GM21723 (cell line): Measurements from ENCODE around the gene KANSL1.
"Not testable (repeated sequence)": the region's sequence is repeated elsewhere in the genome, so short reads cannot be mapped to it uniquely, and the experiment has no call there.

Source experiments
- ATAC-seq: cut with Tn5 transposase; IDR thresholded peaks from one replicate; pipeline ENCODE4 v1.9.1; 2021; ENCODE audit warnings: mild to moderate bottlenecking, moderate library complexity; ENCODE audit not compliant: unreplicated experiment

The KANSL1 gene

DNA sequence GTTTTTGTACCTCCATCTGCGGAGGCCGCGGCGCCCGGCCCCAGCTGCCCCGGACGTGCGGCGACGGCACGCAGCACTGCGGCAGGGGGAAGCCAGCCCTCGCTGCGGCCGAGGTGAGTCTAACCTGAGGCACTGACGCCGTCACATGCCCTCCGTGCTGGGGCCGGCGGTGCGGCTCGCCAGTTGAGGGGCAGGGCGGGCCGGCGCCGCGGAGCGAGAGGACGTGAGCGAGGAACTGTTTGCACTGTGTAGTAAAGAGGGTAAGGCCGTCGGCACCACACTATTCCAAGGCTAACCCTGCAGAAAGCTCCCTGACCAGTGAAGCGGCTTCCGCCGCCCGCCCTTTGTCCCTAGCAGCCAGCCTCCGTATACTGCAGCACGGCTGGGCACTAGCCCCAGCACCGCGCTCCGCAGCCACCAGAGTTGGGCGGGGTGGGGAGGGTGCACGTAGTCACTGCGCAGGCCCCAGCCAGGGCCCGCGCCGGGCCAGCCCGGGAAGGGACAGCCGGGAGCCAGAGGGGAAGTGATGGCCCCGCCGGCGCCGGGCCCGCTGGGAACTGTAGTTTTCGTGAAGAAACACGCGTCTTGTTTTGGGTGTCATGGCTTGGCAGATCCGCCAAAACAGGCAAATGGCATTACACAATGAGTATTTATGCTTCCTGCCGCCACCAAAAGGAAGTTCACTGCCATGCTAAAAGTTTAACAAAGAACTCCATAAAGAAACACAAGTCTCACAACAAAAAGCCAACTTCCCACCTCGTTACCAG is 580 bp upstream of the KANSL1 start:
- ATAC-seq = peak; percentile 61

DNA sequence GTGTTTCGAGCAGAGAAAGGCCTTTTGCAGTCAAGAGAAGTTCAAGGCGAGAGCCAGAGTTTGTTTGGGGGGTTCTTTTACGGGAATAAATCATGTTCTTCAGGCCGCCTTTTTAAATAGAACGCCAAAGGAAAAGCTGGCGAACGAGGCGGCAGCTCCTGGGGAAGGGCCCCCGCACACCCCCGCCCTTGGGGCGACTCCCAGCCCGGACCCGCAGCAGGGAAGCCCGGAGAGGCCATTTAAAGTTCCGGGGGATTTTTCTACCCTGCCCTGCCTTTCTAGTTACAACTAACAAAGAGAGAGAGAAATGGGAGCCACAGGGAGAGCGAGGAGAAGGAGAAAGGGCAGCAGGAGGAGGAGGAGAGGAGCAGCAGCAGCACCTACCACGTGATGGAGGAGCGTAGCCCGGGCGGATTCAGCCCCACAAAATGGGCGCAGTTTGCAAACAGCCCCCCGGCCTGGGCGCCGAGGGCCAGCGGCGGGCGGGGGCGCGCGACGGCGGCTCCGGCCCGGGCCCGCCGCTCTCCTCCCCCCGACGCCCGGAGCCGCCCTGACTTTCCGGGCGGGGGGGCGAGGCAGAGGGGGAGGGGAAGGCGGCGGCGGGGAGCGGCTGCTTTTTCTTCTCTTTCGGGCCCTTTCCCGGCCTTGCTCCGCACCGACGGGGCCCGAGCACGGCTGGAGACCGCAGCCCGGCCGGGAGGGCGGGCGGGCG is 634 bp downstream of the KANSL1 start:
- peak; percentile 37 for ATAC-seq

DNA sequence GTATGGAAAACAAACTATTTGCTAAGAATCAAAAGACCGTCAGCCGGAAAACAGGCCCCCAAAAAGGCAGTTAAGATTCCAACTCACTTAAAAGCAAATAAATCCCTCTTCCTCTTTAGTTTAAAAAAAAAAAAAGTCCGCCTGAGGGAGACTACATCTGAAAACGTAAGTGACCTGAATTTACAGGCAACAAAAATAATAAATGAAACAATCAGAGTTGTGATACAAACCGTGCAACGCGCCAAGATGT is 1.1 kb downstream of the KANSL1 start:
- no peak for ATAC-seq

GRCh38 chr17:46191322-46192188 is 1.7 kb downstream of the KANSL1 start:
- no peak for ATAC-seq

GRCh38 chr17:46190763-46191162 is 2.5 kb downstream of the KANSL1 start:
- no peak for ATAC-seq

- not testable (repeated sequence) for ATAC-seq
Observed at GRCh38 chr17:46186827-46187235, 6.4 kb downstream of the KANSL1 start.

DNA sequence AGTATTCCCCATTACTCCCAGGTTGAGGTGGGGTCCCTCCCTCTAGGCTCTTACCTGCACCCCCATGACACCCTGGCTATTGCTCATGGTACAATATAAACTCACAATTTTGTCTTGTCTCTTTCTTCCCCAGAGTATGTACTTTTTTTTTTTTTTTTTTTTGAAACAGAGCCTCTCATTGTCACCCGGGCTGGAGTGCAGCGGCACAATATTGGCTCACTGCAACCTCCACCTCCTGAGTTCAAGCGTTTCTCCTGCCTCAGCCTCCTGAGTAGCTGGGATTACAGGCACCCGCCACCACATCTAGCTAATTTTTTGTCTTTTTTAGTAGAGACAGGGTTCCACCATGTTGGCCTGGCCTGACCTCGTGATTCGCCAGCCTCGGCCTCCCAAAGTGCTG is 8.5 kb downstream of the KANSL1 start:
- ATAC-seq = no peak

DNA sequence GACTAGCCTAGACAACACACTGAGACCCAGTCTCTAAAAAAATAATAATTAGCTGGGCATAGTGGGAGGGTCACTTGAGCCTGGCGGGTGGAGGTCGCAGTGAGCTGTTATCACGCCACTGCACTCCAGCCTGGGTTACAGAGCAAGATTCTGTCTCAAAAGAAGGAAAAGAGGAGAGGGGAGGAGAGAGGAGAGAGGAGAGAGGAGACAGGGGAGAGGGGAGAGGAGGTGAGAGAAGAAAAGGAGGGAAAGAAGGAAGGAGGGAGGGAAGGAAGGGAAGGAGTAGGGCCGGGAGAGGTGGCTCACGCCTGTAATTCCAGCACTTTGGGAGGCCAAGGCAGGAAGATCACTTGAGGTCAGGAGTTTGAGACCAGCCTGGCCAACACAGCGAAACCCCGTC is 9.8 kb downstream of the KANSL1 start:
- not testable (repeated sequence) for ATAC-seq

GRCh38 chr17:46182961-46183360 is 10.3 kb downstream of the KANSL1 start:
- no peak for ATAC-seq

DNA sequence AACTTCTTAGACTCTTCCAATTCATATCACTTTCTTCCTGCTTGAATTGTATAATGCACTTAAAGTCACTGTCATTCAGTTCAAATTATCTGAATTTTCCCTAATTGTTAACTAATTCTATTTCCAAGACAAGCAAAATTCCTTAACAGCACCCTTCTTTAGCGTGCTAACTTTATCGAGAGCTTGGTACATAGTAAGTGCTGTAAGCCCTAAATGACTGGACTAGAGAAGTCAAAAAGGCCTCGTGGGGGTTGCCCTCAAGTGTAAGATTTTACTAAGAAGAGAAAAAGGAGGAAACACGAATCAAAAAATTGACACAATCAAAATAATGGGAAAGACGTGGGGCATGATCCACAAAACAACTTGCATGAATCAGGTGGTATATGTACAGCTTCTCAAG is 11.3 kb downstream of the KANSL1 start:
- ATAC-seq = no peak

- ATAC-seq = not testable (repeated sequence)
Observed at GRCh38 chr17:46181316-46181715, 11.9 kb downstream of the KANSL1 start.

- no peak for ATAC-seq
Observed at GRCh38 chr17:46180892-46181274, 12.3 kb downstream of the KANSL1 start.

GRCh38 chr17:46180185-46180891 is 12.9 kb downstream of the KANSL1 start:
- not testable (repeated sequence) for ATAC-seq

GRCh38 chr17:46179375-46179999 is 13.7 kb downstream of the KANSL1 start:
- ATAC-seq = no peak

DNA sequence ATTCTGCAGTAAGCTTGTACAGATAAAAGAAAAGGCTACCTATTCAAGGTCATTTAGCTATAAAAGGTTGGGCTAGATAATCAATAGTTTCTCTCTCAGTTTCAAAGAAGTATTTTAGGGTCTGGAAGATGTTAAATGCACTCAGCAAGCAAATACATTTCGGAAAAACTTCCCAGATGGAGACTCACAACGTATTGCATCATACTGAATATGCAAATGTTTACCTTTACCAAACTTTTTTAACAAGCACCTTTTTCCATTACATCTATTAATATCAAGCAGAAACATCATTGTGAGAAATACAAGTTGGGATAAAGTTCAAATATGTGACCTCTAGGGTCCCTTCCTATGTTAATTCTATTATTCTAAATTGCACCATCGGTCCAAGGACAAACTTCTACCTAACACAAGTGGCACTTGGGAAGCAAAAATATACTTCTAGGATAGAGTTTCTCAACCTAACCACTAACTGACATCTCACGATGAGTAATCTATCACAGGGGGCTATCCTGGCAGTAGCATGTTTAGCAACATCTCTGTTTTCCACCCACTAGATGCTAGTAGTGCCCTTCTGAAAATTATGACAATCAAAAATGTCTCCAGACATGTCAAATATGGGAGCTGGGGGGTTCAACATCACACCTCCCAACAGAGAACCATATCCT is 14.5 kb downstream of the KANSL1 start:
- ATAC-seq = no peak

- ATAC-seq = no peak
Observed at GRCh38 chr17:46176975-46177374, 16.3 kb downstream of the KANSL1 start.

DNA sequence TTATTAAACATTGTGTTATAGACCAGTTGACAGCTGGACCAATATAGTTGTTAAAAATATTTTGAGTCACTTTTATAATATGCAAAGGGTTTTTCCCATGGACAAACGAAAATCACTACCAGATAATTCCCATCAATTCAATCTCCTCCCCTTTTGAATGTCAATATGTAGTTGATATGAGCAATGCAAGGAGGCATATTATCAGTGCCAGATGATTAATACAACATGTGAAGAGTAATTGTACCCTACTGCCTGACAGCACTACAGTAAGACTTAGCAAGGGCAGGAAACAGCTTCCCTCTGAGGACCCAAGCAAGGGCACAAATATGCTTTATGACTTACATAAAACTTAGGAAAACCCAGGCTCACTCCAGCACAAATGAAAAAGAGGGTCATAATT is 17.3 kb downstream of the KANSL1 start:
- no peak for ATAC-seq

GRCh38 chr17:46173153-46173552 is 20.1 kb downstream of the KANSL1 start:
- no peak for ATAC-seq

GRCh38 chr17:46171939-46172338 is 21.3 kb downstream of the KANSL1 start:
- ATAC-seq = no peak
